GM20000 (cell line): ENCODE data around the gene HIP1.
"Not testable (repeated sequence)": the region's sequence is repeated elsewhere in the genome, so short reads cannot be mapped to it uniquely, and the experiment has no call there.

ENCODE experiments used
- DNase-seq: peaks from one replicate; pipeline ENCODE4 v3.0.0; 2012; ENCODE audit warnings: low spot score
- TF ChIP-seq, protein P1 (sequence below): IDR thresholded peaks from 2 replicates; pipeline ENCODE4 v1.5.1; 2012; ENCODE audit warnings: mild to moderate bottlenecking, control low read depth; ENCODE audit errors: extremely low read depth, missing control alignments

HIP1 gene

DNA sequence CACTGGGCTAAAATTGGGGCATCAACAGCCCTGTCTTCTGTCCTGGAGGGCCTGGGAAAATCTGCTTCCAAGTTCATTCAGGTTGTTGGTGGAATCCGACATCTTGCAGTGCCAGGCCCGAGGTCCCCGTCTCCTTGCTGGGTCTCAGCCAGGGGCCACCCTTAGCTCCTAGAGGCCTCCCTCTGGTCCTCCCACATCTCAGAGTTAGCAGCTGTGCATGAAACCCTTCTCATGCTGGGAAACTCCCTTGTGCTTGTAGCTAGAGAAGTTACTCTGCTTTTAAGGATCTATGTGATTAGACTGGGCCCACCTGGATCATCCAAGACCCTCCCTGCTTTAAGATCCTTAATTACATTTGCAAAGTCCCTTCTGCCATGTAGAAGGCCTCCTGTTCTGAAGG is 15.3 kb downstream of the HIP1 start:
- TF ChIP-seq, protein P1, sequence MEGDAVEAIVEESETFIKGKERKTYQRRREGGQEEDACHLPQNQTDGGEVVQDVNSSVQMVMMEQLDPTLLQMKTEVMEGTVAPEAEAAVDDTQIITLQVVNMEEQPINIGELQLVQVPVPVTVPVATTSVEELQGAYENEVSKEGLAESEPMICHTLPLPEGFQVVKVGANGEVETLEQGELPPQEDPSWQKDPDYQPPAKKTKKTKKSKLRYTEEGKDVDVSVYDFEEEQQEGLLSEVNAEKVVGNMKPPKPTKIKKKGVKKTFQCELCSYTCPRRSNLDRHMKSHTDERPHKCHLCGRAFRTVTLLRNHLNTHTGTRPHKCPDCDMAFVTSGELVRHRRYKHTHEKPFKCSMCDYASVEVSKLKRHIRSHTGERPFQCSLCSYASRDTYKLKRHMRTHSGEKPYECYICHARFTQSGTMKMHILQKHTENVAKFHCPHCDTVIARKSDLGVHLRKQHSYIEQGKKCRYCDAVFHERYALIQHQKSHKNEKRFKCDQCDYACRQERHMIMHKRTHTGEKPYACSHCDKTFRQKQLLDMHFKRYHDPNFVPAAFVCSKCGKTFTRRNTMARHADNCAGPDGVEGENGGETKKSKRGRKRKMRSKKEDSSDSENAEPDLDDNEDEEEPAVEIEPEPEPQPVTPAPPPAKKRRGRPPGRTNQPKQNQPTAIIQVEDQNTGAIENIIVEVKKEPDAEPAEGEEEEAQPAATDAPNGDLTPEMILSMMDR: no peak
- no peak for DNase-seq

DNA sequence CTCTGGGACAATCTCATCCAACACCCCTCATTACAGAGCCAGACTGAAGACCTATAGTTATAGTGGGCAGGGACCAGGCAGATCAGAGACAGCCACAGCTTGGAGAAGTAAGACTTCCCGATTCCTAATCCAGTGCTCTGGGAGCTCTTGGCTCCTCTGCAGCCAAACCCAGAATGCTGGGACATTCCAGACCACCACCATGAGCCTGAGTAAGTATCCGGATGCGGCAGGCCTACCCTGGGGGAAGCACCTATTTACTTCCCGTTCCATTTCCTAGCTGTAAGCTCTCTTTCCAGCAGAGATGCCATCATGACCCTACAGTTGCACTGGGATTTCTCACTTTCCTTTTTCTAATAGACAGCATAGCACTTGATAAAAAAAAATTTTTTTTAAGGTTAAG is 16.4 kb downstream of the HIP1 start:
- TF ChIP-seq, protein P1: no peak
- no peak for DNase-seq

DNA sequence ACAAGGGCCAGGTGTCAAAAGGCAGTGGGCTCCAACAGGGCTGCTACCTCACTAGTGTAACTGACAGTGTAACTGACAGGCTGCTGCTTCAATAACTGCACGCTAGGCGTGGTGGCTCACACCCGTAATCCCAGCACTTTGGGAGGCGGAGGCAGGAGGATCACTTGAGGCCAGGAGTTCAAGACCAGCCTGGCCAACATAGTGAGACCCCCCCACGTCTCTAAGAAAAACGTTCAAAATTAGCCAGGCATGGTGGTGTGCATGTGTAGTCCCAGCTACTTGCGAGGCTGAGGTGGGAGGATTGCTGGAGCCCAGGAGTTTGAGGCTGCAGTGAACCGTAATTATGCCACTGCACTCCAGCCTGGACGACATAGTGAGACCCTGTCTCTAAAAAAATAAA is 16.8 kb downstream of the HIP1 start:
- not testable (repeated sequence) for DNase-seq

DNA sequence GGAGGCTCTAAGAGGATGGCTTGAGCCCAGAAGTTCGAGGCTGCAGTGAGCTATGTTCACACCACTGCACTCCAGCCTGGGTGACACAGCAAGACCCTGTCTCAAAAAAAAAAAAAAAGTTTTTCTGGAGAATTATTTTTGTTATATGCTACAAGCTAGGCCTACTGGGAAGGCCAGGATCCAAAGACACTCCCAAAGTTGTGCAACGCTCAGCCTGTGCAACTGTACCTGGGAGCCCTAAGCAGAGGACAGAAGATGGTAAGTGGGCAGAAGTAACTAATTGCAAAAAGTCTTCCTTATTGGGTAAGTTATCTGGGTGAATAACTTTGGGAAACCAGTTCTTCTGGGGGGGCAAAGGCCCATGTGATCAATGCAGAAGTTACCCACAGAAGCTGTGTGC is 17.3 kb downstream of the HIP1 start:
- no peak for DNase-seq

DNA sequence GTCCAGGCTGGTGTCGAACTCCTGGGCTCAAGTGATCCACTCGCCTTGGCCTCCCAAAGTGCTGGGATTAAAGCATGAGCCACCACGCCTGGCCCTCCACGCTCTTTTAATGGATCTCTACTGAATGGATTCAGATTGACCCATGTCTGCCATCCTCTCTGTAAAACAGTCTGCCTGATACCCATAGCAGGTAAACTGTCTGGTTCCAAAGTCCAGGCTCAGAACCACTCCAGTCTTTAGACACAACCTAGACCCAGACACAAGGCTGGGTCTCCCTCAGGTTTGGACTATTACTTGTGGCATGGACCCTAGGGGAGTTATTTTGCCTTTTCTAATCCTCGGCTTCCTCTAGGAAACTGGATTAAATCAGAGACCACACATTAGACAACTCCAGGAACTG is 19.1 kb downstream of the HIP1 start:
- DNase-seq: no peak
- TF ChIP-seq, protein P1: no peak

More for the DNA sequence above, 17.3 kb downstream of the HIP1 start:
- TF ChIP-seq, protein P1: no peak

DNA sequence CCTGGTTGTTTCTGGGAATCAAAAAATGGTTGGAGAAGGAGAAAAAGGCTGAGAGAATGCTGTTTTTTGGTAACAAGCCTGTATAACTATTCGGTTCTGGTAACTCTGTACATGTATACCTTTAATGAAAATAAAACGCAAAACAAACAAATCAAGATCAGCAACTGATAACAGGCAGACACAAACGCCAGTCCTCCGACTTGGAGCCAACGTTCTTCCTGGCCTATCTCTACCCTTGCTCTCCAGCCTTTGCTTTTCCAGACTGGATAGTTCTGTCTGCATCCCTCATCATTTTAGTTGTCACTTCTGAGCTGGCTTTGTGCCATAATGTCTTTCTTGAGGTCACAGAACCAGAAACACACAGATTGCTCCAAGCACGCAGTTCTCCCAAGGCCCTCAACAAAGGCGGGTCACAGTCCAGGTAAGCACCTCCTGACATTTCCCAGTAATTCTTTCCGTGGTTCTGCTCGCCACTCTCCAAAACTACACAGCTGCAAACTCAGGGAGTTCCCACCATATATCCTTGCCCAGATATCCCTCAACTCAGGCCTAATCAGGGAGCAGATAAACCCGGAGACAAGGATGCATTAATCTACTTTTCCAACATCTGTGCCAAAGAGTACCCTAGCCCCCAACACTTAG is 20.2 kb downstream of the HIP1 start:
- TF ChIP-seq, protein P1: no peak
- DNase-seq: no peak

DNA sequence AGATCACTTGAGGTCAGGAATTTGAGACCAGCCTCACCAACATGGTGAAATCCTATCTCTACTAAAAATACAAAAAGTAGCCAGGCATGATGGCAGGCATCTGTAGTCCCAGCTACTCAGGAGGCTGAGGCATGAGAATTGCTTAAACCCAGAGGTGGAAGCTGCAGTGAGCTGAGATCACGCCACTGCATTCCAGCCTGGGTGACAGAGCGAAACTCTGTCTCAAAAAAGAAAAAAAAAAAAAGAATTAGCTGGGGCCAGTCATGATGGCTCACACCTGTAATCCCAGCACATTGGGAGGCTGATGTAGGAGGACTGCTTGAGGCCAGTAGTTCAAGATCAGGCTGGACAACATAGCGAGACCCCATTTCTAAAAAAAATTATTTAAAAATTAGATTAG is 21.0 kb downstream of the HIP1 start:
- DNase-seq: not testable (repeated sequence)

DNA sequence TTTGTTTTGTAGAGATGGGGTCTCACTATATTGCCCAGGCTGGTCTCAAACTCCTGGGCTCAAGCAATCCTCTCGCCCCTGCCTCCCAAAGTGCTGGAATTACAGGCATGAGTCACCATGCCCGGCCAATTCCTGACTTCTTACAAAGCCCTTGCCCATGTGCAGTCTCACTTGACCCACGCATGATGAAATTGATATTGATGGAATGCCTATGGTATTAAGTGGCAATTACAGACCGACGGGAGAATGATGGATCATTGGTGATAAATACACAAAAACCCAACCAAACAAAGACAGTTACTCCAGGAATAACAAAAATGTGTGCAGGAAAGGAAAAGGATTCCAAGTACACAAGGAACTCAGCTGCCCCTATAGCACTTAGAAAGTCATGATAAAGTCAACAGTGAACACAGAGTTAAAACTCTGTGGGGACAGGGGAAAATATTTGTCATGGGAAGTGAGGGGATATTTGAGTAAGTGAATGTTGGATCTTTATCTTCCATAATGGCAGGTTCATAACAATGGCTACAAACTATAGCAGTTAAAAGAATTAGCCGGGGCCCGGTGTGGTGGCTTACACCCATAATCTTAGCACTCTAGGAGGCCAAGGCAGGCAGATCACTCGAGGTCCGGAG is 21.6 kb downstream of the HIP1 start:
- DNase-seq: no peak
- TF ChIP-seq, protein P1: no peak
